HepG2 (cell line): ENCODE measurements around the gene KCNK10. TPM values are rescaled to one million over a fixed set of nuclear protein-coding genes. Genes with fewer than 3 reads are reported as not detected.

ENCODE experiments used
- CHCHD3 ChIP-seq: sonication (generic); formaldehyde crosslinking; IDR thresholded peaks from 2 replicates; pipeline ENCODE4 v1.8.0; 2022; ENCODE audit warnings: mild to moderate bottlenecking, missing genetic modification reagents, moderate library complexity
- GPBP1L1 ChIP-seq: sonication (generic); formaldehyde crosslinking; IDR thresholded peaks from 2 replicates; pipeline ENCODE4 v1.5.0; 2020; ENCODE audit warnings: mild to moderate bottlenecking, missing genetic modification reagents
- HDAC2 ChIP-seq: sonication (generic); formaldehyde crosslinking; IDR thresholded peaks from 2 replicates; pipeline ENCODE4 v1.4.0; 2020; ENCODE audit warnings: missing genetic modification reagents
- JUNB ChIP-seq: sonication (generic); formaldehyde crosslinking; IDR thresholded peaks from 2 replicates; pipeline ENCODE4 v1.8.0; 2022; ENCODE audit warnings: missing genetic modification reagents, mild to moderate bottlenecking, borderline replicate concordance
- NFAT5 ChIP-seq: sonication (generic); formaldehyde crosslinking; IDR thresholded peaks from 2 replicates; pipeline ENCODE4 v1.4.0; 2020; ENCODE audit warnings: missing genetic modification reagents
- REPIN1 ChIP-seq: sonication (generic); formaldehyde crosslinking; IDR thresholded peaks from 2 replicates; pipeline ENCODE4 v1.8.0; 2022; ENCODE audit warnings: missing genetic modification reagents, low read depth, mild to moderate bottlenecking, borderline replicate concordance
- ZNF12 ChIP-seq: sonication (generic); formaldehyde crosslinking; IDR thresholded peaks from 2 replicates; pipeline ENCODE4 v1.5.0; 2020; ENCODE audit warnings: missing genetic modification reagents
- ZNF567 ChIP-seq: sonication (generic); formaldehyde crosslinking; IDR thresholded peaks from 2 replicates; pipeline ENCODE4 v1.8.1; 2023; ENCODE audit warnings: mild to moderate bottlenecking, missing genetic modification reagents, borderline replicate concordance
- polyA plus RNA-seq, 8 experiments: library from polyadenylated mRNA; depleted of rRNA in 3 of 8; stranded (reverse) in 7 of 8; unstranded in 1 of 8; fragments of >200 nt; fragmentation: Illumina TruSeq in 4 of 8; extraction: Trizol in 4 of 8; gene quantifications; 2 replicates each; pipeline versions ENCODE4 v1.2.1 to v1.2.3, GENCODE V29; 2011 to 2016; ENCODE audit warnings: low read depth in 4 of 8, missing spikeins in 1 of 8, mixed read lengths in 1 of 8; ENCODE audit not compliant: insufficient read depth in 1 of 8
- total RNA-seq, 5 experiments: library from RNA; depleted of rRNA; stranded (reverse); fragments of >200 nt; fragmentation: Illumina TruSeq; extraction: Trizol; gene quantifications; 2 replicates each; pipeline ENCODE4 v1.2.3, GENCODE V29; 2016; ENCODE audit warnings: low read depth in 1 of 5

The KCNK10 gene
- total and polyA plus RNA-seq, 2 of the 13 experiments (the other 11 are each of a cell fraction or from before 2014, with no cell fraction given) = not detected

GRCh38 chr14:88137327-88137726 lies 185.7 kb downstream of the KCNK10 start (continued):
- TF ChIP-seq JUNB (CRISPR knock-in tag) (no peak), HDAC2 (no peak), REPIN1 (no peak), NFAT5 (CRISPR knock-in tag) (no peak), ZNF567 (no peak), GPBP1L1 (no peak), CHCHD3 (no peak), ZNF12 (no peak)
- TF ChIP-seq, all 625 proteins: peak for 0

Other genes starting within 250 kb of the KCNK10 start
- gene SPATA7, start 62.4 kb upstream of the KCNK10 start, total RNA-seq (2016; rRNA removed; fragmentation: Illumina TruSeq; extraction: Trizol) = 4.9 and 5.5 TPM in 2 replicates
- gene SPATA7, start 62.4 kb upstream of the KCNK10 start, polyA plus RNA-seq (2011; rRNA removed) = 3.6 and 3.8 TPM in 2 replicates
- gene PTPN21, start 231.7 kb upstream of the KCNK10 start, total RNA-seq (2016; rRNA removed; fragmentation: Illumina TruSeq; extraction: Trizol) = 3.3 and 3.7 TPM in 2 replicates
- gene PTPN21, start 231.7 kb upstream of the KCNK10 start, polyA plus RNA-seq (2011; rRNA removed) = 2.0 and 2.8 TPM in 2 replicates
- 65.1 and 94.2 TPM in 2 replicates for gene ZC3H14, start 239.8 kb upstream of the KCNK10 start, total RNA-seq (2016; rRNA removed; fragmentation: Illumina TruSeq; extraction: Trizol)
- 60.8 and 67.5 TPM in 2 replicates for gene ZC3H14, start 239.8 kb upstream of the KCNK10 start, polyA plus RNA-seq (2011; rRNA removed)